HG03342 (cell line): ENCODE data around the gene BNIP5.
"Not testable (repeated sequence)": the region's sequence is repeated elsewhere in the genome, so short reads cannot be mapped to it uniquely, and the experiment has no call there.

Source experiments
- ATAC-seq: cut with Tn5 transposase; IDR thresholded peaks from one replicate; pipeline ENCODE4 v1.9.1; 2021; ENCODE audit warnings: mild to moderate bottlenecking, moderate library complexity; ENCODE audit not compliant: unreplicated experiment

BNIP5 gene

DNA sequence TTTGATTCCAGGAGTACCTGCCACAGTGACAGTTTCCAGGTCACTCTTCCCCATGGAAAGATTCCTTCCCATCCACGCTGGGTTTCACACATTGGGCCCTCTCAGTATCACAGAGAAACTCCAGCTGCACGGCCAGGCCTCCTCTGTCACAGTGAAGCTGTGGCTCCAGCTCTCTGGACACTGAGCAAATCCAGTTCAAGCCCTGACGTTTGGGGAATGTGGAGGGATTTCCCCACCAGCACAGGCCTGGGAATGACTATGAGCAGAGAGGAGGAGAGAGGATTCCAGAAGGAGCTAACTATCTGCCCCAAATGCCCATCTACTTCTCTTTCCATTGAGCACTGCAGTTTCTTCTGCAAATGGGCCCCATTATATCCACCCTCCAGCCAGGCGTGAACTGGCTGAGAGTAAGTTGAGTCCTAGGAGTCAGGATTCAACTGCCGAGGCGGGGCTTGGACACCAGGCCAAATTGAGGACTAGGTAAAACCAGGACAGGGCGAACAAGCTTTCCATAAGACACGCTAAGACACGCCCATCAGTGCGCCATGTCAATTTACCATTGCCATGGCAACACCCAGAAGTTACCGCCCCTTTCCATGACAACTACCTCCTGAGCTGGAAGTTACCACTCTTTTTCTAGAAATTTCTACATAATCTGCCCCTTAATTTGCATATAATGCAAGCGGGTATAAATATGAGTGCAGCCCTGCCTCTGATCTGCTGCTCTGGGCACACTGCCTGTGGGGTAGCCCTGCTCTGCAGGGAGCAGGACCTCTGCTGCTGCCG lies 9.2 kb upstream of the BNIP5 start:
- no peak for ATAC-seq

DNA sequence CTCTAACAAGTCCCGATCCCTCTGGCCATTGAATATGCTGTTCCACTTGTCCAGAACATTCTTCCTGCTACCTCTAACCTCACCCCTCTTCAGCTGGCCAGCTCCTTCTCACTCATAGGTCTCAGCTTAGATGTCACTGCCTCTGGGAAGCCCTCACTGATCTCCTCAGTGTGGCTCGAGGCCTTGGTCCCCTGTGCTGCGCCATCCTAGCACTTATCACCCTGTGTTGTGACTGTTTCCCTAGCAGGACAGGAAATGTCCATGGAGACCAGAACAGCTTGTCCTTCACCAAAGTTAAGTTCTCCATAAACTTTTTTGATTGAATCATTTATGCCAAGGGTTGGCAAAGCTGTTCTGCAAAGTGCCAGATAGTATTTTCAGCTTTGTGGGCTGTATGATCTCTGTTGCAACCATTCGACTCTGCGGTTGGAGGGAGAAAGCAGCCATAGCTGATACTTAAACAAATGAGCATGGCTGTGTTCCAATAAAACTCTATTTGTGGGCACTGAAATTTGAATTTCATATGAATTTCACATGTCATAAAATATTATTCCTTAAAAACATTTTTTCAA lies 6.5 kb upstream of the BNIP5 start:
- ATAC-seq: no peak

DNA sequence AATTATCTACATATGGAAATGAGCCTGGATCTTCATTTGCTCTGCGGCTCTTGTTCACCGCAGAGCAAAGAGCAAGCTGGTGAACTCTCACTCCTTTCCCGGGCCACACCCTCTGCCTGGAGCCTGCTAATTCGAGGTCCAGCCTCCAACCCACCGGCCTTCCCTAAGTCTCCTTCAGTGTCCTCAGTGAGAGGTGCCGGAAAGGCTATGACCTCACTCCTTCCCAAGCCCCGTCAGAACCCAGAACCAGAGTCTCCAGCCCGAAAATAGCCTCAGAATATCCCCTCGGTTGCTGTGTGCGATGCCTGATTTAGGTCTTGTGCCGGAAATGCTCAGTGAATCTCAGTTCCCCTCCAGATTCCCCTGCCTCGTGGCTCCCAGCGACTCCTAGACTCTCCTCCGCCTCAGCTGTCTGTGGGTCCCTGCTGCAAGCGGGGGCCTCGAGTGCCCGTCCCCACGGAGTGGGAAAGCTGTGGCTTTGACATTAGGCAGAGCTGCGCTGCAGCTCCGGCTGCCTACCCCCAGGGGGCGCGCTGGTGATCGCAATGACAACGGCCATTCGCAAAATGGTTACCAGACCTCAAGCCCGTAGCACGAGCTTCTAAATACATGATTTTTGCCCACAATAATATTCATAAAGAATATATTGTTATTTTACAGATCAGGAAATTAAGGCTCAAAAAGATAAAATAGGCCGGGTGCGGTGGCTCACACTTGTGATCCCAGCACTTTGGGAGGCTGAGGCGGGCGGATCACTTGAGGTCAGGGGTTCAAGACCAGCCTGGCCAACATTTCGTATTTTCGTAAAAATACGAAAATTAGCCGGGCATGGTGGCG lies 4.1 kb upstream of the BNIP5 start:
- no peak for ATAC-seq

DNA sequence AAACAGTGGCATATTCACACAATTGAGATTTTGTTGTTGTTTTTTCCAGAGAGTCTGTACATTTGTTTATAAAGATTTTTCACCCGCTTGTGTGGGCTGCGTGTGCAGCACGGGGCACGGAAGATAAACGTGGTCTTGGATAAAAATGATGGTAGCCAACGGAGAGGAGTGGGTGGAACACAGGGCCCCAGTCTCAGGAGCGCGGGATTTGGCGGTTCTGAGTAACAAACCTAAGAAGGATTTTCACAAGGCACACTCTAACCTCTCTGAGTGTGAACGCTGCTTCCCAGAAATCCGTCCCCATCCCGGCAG lies 3.6 kb upstream of the BNIP5 start:
- ATAC-seq: no peak

DNA sequence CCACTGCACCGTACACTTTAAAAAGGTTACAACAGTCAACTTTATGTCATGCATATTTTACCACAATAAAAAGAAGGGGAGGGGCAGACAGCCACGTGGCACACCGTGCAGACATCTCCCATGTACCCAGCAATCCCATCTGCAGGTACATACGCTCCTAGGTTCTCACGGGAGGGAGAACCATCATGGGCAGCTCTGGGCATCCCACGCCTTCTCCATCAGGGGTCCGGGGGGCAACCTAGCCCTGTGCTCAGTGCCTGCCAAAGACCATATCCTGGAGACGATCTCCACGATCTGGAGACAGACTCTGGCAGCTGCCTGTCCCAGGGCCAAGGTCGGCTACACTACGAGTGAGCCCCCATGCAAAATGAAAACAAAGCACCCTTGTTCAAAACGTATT lies 2.5 kb upstream of the BNIP5 start:
- no peak for ATAC-seq

DNA sequence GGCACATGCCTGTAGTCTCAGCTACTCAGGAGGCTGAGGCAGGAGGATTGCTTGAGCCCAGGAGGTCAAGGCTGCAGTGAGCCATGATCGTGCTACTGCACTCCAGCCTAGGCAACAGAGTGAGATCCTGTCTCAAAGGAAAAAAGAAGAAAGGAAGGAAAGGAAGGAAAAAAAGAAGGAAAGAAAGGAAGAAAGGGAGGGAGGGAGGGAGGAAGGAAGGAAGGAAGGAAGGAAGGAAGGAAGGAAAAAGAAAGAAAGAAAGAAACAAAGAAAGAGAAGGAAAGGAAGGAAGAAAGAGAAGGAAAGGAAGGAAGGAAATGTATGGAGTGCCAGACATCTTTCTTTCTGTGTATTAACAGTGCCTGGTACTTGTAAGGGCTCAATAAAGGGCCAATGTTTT lies 1.5 kb upstream of the BNIP5 start:
- not testable (repeated sequence) for ATAC-seq

DNA sequence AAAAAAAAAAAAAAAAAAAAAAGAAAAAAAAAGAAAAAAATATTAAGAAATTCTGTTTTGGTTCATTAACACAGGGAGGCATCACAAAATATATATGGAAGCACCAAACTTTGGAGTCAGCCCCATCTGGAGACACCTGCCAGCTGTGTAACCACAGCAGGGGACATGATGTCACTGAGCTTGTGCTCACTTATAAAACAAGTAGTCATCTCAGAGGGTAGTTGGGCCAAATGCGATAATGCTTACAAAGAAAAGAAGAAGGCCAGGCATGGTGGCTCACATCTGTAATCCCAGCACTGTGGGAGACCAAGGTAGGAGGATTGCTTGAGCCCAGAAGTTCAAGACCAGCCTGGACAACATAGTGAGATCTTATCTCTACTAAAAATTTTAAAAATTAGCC lies 1.1 kb upstream of the BNIP5 start:
- ATAC-seq: no peak

DNA sequence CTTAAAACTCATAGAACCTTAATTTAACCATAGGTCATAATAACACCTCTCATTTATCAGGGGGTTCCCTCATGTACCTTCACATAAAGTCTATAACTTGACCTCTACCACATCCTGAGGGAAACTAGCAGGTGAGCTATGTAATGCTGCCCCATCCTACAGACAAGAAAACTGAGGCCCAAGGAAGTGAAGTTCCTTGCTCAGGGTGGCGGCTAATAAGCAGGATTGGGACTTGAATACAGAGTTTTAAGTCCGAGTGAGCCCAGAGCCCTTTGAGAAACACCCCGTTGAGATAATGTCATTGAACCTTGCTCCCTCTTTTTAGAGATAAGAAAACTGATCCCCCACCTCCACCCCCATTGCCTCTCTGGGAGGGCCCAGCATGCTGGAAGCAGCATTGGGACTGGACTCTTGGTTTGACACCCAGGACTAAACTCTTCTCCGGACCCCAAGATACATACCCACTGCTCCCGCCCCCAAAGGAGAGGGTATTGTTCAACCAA lies 429 bp downstream of the BNIP5 start:
- no peak for ATAC-seq

DNA sequence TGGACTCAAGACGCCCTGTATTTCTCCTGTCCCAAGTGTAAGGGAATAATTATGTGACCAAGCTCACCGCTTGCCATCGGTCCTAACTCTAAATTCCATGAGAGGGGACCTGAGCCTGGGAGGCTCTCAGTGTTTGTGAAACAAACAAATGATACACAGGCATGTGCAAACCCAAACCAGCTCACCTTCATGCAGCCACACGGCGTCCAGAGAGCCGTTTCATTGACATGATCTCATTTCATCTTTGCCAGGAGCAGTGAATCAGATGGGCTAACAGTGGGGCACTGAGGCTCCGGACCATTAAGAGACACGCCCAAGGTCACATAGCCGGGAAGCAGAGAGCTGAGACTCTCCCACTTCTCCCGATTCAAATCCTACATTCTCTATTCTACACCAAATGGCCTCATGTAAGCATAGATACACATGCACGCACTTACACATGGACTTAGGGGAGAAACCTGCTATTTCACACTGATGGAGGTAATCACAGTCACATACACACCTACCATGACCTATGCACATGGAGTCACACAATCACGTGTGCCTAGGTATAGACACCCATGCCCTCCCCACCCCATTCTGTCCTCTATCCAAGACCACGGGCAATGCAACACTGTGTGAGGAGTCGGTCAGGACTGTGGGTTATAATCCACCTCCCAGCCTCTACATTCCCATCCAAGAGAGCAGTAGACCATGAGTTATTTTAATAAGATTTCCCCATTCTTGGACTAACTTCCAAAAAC lies 1.1 kb downstream of the BNIP5 start:
- no peak for ATAC-seq

DNA sequence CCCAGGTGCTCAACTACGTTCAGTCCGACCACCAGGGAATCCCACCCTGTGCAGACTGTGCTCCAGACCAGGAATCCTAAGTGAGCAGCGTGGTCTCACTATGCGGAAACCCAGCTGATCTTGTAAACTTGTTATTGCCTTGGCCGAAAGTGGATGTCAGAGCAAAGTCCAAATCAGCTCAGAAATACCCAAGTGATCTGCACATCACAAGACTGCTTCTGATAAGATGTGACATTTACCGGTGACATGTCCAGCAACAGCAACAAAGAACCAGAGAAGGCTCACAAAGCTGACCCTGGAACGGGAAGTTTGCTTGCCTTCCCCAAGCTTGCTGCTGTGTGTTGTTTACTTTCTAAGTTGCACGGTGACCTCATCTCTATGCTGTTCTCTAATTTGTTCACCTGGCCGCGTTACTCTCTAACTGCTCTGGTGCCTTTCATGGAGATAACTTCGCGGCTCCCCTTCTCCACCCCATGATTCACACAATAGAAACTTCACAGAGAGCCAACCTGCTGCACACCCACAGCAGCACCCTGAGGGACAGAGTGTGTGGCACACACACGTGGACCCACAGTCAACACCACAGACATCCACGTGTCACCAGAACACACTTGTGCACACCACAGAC lies 1.7 kb downstream of the BNIP5 start:
- ATAC-seq: no peak

DNA sequence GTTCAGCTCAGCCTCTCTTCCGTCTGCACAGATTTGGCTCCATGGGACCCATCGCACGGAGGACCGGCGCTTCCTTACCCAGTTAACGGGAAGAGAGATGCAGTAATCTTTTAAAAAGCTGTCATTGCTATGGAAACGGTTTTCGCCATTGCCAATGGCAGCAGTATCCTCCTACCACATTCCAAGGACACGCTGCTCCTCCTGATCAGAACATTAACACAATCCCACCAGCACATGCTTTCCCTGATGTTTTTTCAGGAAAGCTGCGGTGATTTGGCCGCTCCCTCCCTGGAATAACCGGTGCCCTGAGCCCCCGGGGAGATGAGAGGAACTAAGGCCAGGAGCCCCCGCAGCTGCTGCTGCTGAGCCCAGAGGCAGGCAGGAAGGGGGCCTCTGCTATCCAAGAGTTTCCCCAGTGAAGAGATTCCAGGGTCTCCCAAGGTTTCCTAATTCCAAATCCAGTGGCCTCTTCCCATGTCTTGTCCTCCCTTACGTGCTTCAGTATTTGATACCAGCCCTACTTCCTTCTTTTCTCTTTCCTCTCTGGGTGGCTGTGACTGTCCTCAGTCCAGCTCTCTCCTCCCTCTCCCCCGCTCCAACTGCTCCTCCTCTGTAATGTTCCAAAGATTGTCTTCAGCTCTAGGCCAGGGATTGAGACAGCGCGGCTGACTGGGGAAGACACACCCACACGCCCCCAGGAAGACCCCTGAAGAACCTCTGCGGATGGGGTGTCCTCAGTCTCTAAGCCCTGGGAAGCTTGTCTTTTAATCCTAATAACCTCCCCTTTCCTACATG lies 2.6 kb downstream of the BNIP5 start:
- ATAC-seq: no peak

DNA sequence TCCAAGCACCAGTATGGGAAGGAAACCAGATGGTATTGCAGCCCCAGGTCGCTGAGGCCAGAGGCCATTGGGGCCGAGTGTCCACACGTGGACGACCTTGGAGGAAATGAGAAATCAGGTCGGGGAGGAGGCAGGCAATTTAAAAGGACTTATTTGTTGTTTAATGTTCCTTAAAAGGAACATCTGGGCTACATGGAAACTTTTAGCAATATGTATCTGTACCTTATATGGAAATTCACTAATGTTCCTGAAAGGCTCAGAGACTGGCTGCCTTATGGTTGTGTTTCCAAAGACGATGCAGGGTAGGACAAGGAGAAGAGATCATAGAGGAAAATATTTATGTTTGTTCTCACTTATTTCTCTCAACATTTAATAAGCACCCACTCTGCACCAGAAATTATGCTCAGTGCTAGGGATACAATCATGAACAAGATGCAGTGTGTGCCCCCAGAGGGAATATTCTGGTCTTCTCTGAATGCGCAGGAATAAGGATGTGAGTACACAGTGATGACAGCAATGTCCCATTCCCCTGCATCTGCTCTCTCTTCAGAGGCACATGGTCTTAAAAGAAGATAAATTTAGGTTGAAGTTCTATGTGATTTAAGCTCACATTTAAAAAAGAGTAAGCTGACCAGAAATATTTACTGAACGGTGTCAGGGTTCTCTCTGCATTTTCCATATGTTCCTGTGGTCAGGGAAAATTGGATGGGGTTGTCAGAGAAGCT lies 3.4 kb downstream of the BNIP5 start:
- no peak for ATAC-seq

DNA sequence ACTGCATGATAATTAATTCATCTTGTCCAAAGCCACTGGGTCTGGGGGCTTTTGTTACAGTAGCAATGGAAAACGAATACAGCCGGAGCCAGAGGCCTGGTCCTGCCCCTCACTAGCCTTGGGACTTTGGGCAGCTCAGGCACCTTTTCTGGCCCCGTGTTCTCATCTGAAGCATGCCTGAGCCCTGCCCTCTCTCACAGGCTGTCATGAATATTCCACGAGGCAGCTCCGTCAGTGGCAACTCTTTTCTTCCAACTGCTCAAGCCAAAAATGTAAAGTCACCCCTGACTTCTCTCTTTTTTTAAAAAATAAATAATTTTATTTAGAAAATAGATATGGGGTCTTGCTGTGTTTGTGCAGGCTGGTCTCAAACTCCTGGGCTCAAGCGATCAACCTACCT lies 5.3 kb downstream of the BNIP5 start:
- no peak for ATAC-seq

DNA sequence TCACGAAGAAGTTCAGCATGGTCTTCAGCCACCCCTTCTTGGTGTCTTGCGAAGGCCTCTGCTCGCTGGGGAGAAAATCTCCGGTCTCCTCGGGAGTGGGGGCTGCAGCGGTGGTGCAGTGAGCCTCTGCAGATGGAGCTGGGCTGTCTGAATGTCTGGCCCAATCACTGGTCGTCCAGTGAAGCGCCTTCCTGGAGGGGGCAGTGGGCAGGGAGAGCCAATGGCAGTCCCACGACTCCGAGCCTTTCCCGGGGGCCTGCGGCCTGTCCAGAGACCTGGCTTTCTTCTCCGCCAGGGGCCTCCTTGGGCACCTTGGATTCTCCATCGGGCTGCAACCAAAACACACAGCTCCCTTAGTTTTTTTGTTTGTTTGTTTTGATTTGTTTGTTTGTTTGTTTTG lies 6.3 kb downstream of the BNIP5 start:
- no peak for ATAC-seq

DNA sequence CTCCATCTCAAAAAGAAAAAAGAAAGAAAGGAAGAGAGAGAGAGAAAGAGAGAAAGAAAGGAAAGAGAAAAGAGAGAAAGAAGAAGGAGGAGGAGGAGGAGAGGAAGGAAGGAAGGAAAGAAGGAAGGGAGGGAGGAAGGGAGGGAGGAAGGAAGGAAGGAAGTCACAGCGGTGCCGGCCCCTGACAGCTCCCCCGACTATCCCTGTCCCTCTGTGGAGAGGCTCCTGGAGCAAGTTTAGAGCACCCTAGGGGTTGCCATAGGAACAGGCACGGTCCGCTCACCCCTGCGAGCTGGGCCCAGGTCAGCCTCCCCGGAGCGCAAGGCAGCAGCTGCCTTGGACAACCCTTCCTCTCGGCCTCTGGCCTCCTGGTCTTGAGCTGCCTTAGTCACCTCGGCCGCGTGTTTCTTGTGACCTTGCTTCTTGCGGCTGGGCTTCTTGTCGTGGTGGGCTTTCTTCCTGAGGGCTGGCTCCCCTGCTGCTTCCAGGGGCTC lies 6.8 kb downstream of the BNIP5 start:
- no peak for ATAC-seq

DNA sequence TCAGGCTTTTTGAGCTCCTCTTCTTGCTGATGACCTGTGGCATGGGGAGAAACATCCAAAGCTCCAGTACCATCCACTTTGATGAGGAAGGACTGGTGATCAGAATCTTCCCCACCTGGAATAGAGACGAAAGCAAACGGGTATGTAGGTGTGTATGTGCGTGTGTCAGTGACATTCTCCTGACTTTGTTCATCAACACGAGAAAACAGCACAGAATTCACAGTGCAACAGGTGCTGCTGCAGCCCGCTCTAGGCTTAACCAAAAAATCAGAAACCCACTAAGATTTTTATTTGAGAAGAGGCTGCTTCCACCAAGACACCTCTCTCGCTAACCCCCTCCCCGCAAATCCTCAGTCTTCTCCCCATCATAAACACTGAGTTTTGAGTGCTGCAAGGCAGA lies 8.1 kb downstream of the BNIP5 start:
- ATAC-seq: no peak

DNA sequence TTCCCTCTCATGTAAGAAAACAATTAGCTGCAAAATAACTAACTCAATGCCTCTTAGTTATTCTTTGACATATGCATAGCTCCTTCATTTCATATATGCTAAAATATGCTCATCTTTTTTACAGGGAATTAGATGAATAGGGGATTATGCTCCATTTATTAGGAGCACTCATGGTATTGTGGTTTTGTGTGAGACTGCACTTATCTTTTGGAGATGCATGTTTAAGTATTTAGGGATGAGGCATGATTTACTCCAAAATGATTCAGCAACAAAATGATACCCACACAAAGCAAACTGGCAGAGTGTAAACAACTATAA lies 8.8 kb downstream of the BNIP5 start:
- ATAC-seq: no peak

DNA sequence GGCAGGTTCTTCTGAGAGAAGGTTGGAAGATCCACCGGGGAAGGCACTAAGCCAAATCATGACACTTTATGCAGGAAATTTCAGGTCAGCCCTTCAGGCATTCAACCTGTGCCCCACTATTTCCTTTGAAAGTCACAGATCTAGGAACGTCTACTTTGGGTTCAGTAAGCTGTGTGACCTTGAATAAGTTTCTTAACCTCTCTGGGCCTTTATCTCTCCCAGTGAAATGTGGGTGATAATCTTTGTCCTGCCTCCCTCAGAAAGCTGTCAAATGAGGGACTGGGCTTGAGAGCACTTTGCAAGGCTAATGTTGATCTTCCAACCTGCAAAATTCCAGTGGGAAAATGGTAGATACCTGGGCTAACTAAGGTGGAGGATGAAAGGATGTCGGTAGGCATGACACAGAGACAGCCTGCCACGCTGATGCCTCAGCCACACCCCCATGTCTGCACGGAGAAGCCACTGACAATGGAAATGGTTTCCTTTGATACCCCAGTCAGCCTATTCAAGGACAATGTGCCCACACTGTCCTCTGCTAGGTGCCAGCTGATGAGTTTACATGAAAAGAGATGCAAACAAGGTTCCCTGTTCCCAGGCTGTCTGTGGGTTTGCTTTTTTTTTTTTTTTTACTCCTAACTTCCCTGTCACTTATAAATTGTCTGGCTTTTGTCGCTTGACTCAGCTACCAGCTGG lies 9.3 kb downstream of the BNIP5 start:
- ATAC-seq: no peak
